HG03045 (cell line): ENCODE measurements around the gene FZD8.
"Not testable (repeated sequence)": the region's sequence is repeated elsewhere in the genome, so short reads cannot be mapped to it uniquely, and the experiment has no call there.

Experiments
- ATAC-seq: cut with Tn5 transposase; IDR thresholded peaks from one replicate; pipeline ENCODE4 v1.9.1; 2021; ENCODE audit warnings: mild to moderate bottlenecking, moderate library complexity; ENCODE audit not compliant: unreplicated experiment

Gene FZD8

GRCh38 chr10:35642035-35642792 is at the start of gene FZD8:
Gene FZD8, minus strand, starts transcription at chr10:35642296. Its CDS starts 867 bp downstream, at chr10:35641429.
- ATAC-seq, result peak; percentile 91

- ATAC-seq, result no peak
Observed at GRCh38 chr10:35691522-35692236, 49.6 kb upstream of the FZD8 start.

GRCh38 chr10:35690534-35690933 is 48.4 kb upstream of the FZD8 start:
- no peak for ATAC-seq

GRCh38 chr10:35685858-35686257 is 43.8 kb upstream of the FZD8 start:
- not testable (repeated sequence) for ATAC-seq

- ATAC-seq, result no peak
Observed at GRCh38 chr10:35685402-35685801, 43.3 kb upstream of the FZD8 start.

- no peak for ATAC-seq
Observed at GRCh38 chr10:35684586-35684985, 42.5 kb upstream of the FZD8 start.

GRCh38 chr10:35675846-35676245 is 33.8 kb upstream of the FZD8 start:
- no peak for ATAC-seq

GRCh38 chr10:35674843-35675242 is 32.7 kb upstream of the FZD8 start:
- ATAC-seq, result no peak

GRCh38 chr10:35668865-35669650 is 27.0 kb upstream of the FZD8 start:
- ATAC-seq, result no peak

GRCh38 chr10:35667971-35668370 is 25.9 kb upstream of the FZD8 start:
- ATAC-seq, result no peak

GRCh38 chr10:35667270-35667889 is 25.3 kb upstream of the FZD8 start:
- no peak for ATAC-seq

- ATAC-seq, result no peak
Observed at GRCh38 chr10:35661236-35661635, 19.1 kb upstream of the FZD8 start.

- no peak for ATAC-seq
Observed at GRCh38 chr10:35659456-35659855, 17.4 kb upstream of the FZD8 start.

- ATAC-seq, result no peak
Observed at GRCh38 chr10:35657621-35658020, 15.5 kb upstream of the FZD8 start.

GRCh38 chr10:35652824-35653223 is 10.7 kb upstream of the FZD8 start:
- no peak for ATAC-seq

GRCh38 chr10:35650894-35651293 is 8.8 kb upstream of the FZD8 start:
- ATAC-seq, result no peak

GRCh38 chr10:35644050-35644950 is 2.2 kb upstream of the FZD8 start:
- ATAC-seq, result no peak

- no peak for ATAC-seq
Observed at GRCh38 chr10:35643151-35644049, 1.3 kb upstream of the FZD8 start.

GRCh38 chr10:35642793-35643114 is 658 bp upstream of the FZD8 start:
- ATAC-seq, result no peak
